Eye (tissue), 1 donor: Measurements from ENCODE around the gene SMARCAL1.
A peak's percentile ranks its signal among the peaks of the same experiment; 100 is the strongest.

Experiments used
- DNase-seq: peaks from one replicate; pipeline ENCODE4 v3.0.0-alpha.2; 2015

SMARCAL1 gene

GRCh38 chr2:216392945-216393840, 19.1 kb upstream of the SMARCAL1 start:
- no peak for DNase-seq

GRCh38 chr2:216394881-216395280, 17.4 kb upstream of the SMARCAL1 start:
- no peak for DNase-seq

- no peak for DNase-seq
Observed at GRCh38 chr2:216399621-216400020, 12.7 kb upstream of the SMARCAL1 start.

- no peak for DNase-seq
Observed at GRCh38 chr2:216402751-216403150, 9.5 kb upstream of the SMARCAL1 start.

- DNase-seq: peak; percentile 42
Observed at GRCh38 chr2:216404010-216404618, 8.2 kb upstream of the SMARCAL1 start.

- DNase-seq: no peak
Observed at GRCh38 chr2:216405588-216405987, 6.7 kb upstream of the SMARCAL1 start.

- peak; percentile 16 for DNase-seq
Observed at GRCh38 chr2:216406826-216407225, 5.5 kb upstream of the SMARCAL1 start.

GRCh38 chr2:216408426-216409290, 3.6 kb upstream of the SMARCAL1 start:
- peak; percentile 19 for DNase-seq

GRCh38 chr2:216410550-216410949, 1.7 kb upstream of the SMARCAL1 start:
- no peak for DNase-seq

GRCh38 chr2:216413882-216414281, 1.6 kb downstream of the SMARCAL1 start:
- DNase-seq: no peak

GRCh38 chr2:216414772-216415319, 2.6 kb downstream of the SMARCAL1 start:
- DNase-seq: no peak

GRCh38 chr2:216415541-216415940, 3.3 kb downstream of the SMARCAL1 start:
- no peak for DNase-seq

- no peak for DNase-seq
Observed at GRCh38 chr2:216416571-216417307, 4.5 kb downstream of the SMARCAL1 start.

GRCh38 chr2:216418981-216419380, 6.7 kb downstream of the SMARCAL1 start:
- DNase-seq: no peak

GRCh38 chr2:216420367-216421101, 8.2 kb downstream of the SMARCAL1 start:
- no peak for DNase-seq

GRCh38 chr2:216423071-216423470, 10.8 kb downstream of the SMARCAL1 start:
- no peak for DNase-seq

- no peak for DNase-seq
Observed at GRCh38 chr2:216424274-216424673, 12.0 kb downstream of the SMARCAL1 start.

GRCh38 chr2:216425008-216425787, 12.9 kb downstream of the SMARCAL1 start:
- no peak for DNase-seq

- no peak for DNase-seq
Observed at GRCh38 chr2:216426166-216426777, 14.0 kb downstream of the SMARCAL1 start.

- DNase-seq: no peak
Observed at GRCh38 chr2:216426938-216427337, 14.7 kb downstream of the SMARCAL1 start.
